Urinary bladder (tissue), 4 donors: ENCODE data around the gene MEIS2. TPM values are rescaled to one million over a fixed set of nuclear protein-coding genes. Genes with fewer than 3 reads are reported as not detected.

Experiments used
- DNase-seq: peaks from one replicate; pipeline ENCODE4 v3.0.0-alpha.2; 2015; ENCODE audit errors: extremely low spot score
- H3K27ac ChIP-seq: one replicate; pipeline ENCODE4 v1.5.1; 2013; ENCODE audit warnings: low read depth, mild to moderate bottlenecking, moderate library complexity
- H3K36me3 ChIP-seq: one replicate; pipeline ENCODE4 v1.6.1; 2013; ENCODE audit warnings: mild to moderate bottlenecking, moderate library complexity; ENCODE audit not compliant: insufficient read depth
- H3K4me1 ChIP-seq: one replicate; pipeline ENCODE4 v1.6.1; 2013; ENCODE audit warnings: mild to moderate bottlenecking, moderate library complexity; ENCODE audit not compliant: insufficient read depth
- H3K4me3 ChIP-seq: one replicate; pipeline ENCODE4 v1.5.1; 2013; ENCODE audit warnings: low read depth, low read length
- WGBS: extraction: QIAGEN DNeasy Blood & Tissue Kit; methylation state at CpG from one replicate; pipeline ENCODE4 v1.1.7; 2013; 5-methylcytosine and 5-hydroxymethylcytosine counted together
- polyA plus RNA-seq: library from polyadenylated mRNA; stranded (reverse); fragments of 200-250 nt; gene quantifications from one replicate; pipeline ENCODE4 v1.2.3, GENCODE V29; 2013
- total RNA-seq: library from RNA; depleted of rRNA; stranded (reverse); fragments of >200 nt; gene quantifications from one replicate; pipeline ENCODE4 v1.2.3, GENCODE V29; 2014
- donor health status: healthy with polysubstance abuse.
- donor health status: healthy.

The MEIS2 gene
- total and polyA plus RNA-seq, 2 donors = 79.8 to 163 TPM

GRCh38 chr15:36879568-36880222, 220.7 kb downstream of the MEIS2 start:
- no peak for DNase-seq
- Histone ChIP-seq H3K27ac (no peak overlapping the region), H3K36me3 (no peaks in the 10 kb centered on the region), H3K4me1 (no peaks in the 10 kb centered on the region), H3K4me3 (no peak overlapping the region)
- 76% methylated on average over 25 of the region's 25 CpGs for WGBS

- no peaks in the 10 kb centered on the region for H3K36me3 ChIP-seq
- no peak overlapping the region for H3K4me3 ChIP-seq
- DNase-seq = no peak
- WGBS = 71% methylated on average over 12 of the region's 12 CpGs
- H3K27ac ChIP-seq = no peak overlapping the region
- H3K4me1 ChIP-seq = no peaks in the 10 kb centered on the region
Observed at GRCh38 chr15:36878684-36879262, 221.6 kb downstream of the MEIS2 start.

GRCh38 chr15:36877796-36878683, 222.3 kb downstream of the MEIS2 start:
- H3K4me3 ChIP-seq = no peak overlapping the region
- WGBS = 60% methylated on average over 38 of the region's 38 CpGs
- no peaks in the 10 kb centered on the region for H3K36me3 ChIP-seq
- H3K27ac ChIP-seq = no peak overlapping the region
- H3K4me1 ChIP-seq = no peaks in the 10 kb centered on the region
- no peak for DNase-seq

GRCh38 chr15:36877294-36877693, 223.1 kb downstream of the MEIS2 start:
- DNase-seq = no peak
- 73% methylated on average over 8 of the region's 8 CpGs for WGBS
- Histone ChIP-seq H3K4me1 (no peaks in the 10 kb centered on the region), H3K27ac (no peak overlapping the region), H3K36me3 (no peaks in the 10 kb centered on the region), H3K4me3 (no peak overlapping the region)

- no peak for DNase-seq
- no peaks in the 10 kb centered on the region for H3K4me1 ChIP-seq
- no peaks in the 10 kb centered on the region for H3K36me3 ChIP-seq
- H3K27ac ChIP-seq = no peak overlapping the region
- WGBS = 55% methylated on average over 2 of the region's 2 CpGs
- no peak overlapping the region for H3K4me3 ChIP-seq
Observed at GRCh38 chr15:36875740-36876334, 224.5 kb downstream of the MEIS2 start.

GRCh38 chr15:36874930-36875329, 225.4 kb downstream of the MEIS2 start:
- Histone ChIP-seq H3K36me3 (no peaks in the 10 kb centered on the region), H3K4me1 (no peaks in the 10 kb centered on the region), H3K27ac (no peak overlapping the region), H3K4me3 (no peak overlapping the region)
- 77% methylated on average over 5 of the region's 5 CpGs for WGBS
- no peak for DNase-seq

- no peak overlapping the region for H3K27ac ChIP-seq
- H3K36me3 ChIP-seq = no peaks in the 10 kb centered on the region
- no peak overlapping the region for H3K4me3 ChIP-seq
- no peak for DNase-seq
- no peaks in the 10 kb centered on the region for H3K4me1 ChIP-seq
- 86% methylated on average over 4 of the region's 4 CpGs for WGBS
Observed at GRCh38 chr15:36867436-36867835, 232.9 kb downstream of the MEIS2 start.

DNA sequence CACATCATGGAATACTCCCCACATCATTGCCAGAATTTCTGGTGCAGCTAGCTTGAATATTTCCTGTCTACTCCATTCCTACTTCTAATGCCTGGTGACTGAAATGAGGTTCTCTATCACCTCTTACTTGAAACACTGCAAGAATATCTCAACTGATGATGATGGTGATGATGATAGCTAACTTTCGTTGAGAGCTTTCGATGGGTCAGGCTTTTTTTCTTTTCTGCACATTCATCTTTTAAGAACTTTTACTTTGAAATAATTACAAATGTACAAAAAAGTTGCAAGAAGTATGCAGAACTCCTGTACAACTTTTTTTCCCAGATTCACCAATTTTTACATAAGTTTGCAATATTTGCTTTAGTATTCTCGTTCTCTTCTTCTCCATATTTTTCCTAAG, 233.5 kb downstream of the MEIS2 start:
- Histone ChIP-seq H3K4me1 (no peaks in the 10 kb centered on the region), H3K4me3 (no peak overlapping the region), H3K27ac (no peak overlapping the region), H3K36me3 (no peaks in the 10 kb centered on the region)
- no peak for DNase-seq
- 95% methylated on average over 3 of the region's 3 CpGs for WGBS

- Histone ChIP-seq H3K4me3 (no peak overlapping the region), H3K27ac (no peak overlapping the region), H3K36me3 (no peaks in the 10 kb centered on the region), H3K4me1 (no peaks in the 10 kb centered on the region)
- DNase-seq = no peak
- WGBS = 46% methylated on average over 4 of the region's 4 CpGs
Observed at GRCh38 chr15:36863570-36863969, 236.8 kb downstream of the MEIS2 start.

- WGBS = 92% methylated on average over 2 of the region's 2 CpGs
- no peaks in the 10 kb centered on the region for H3K4me1 ChIP-seq
- no peaks in the 10 kb centered on the region for H3K36me3 ChIP-seq
- no peak for DNase-seq
- H3K27ac ChIP-seq = no peak overlapping the region
- no peak overlapping the region for H3K4me3 ChIP-seq
Observed at GRCh38 chr15:36860792-36861191, 239.6 kb downstream of the MEIS2 start.

- no peaks in the 10 kb centered on the region for H3K4me1 ChIP-seq
- no peak overlapping the region for H3K4me3 ChIP-seq
- DNase-seq = no peak
- H3K36me3 ChIP-seq = no peaks in the 10 kb centered on the region
- H3K27ac ChIP-seq = no peak overlapping the region
Observed at GRCh38 chr15:36858423-36858822, 241.9 kb downstream of the MEIS2 start.

DNA sequence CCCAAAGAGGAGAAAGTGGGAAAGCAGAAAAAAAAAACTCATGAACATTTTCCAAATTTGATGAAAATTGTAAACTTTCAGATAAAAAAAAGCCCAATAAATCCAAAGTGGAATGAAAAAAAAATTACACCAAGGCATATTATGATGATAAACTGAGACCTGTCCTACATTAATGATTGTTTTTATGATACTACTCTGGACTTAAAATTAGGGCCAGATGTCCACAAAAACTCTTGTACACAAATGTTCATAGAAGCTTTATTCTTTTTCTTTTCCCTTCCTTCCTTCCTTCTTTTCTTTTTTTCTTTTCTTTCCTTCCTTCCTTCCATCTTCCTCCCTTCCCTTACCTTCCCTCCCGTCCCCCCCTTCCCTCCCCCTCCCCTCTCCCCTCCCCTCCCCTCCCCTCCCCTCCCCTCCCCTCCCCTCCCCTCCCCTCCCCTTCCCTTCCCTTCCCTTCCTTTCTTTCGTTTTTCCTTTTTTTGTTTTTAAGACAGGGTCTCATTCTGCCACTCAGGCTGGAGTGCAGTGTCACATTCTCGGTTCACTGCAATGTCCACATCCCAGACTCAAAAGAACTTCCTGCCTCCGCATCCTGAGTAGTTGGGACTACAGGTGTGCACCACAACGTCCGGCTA, 243.9 kb downstream of the MEIS2 start:
- Histone ChIP-seq H3K27ac (no peak overlapping the region), H3K4me3 (no peak overlapping the region), H3K36me3 (no peaks in the 10 kb centered on the region), H3K4me1 (no peaks in the 10 kb centered on the region)
- DNase-seq = no peak
- WGBS = 83% methylated on average over 6 of the region's 6 CpGs

GRCh38 chr15:36850864-36851263, 249.5 kb downstream of the MEIS2 start:
- H3K4me1 ChIP-seq = no peaks in the 10 kb centered on the region
- no peaks in the 10 kb centered on the region for H3K36me3 ChIP-seq
- H3K4me3 ChIP-seq = no peak overlapping the region
- 97% methylated on average over 2 of the region's 2 CpGs for WGBS
- no peak overlapping the region for H3K27ac ChIP-seq
- DNase-seq = no peak
